Measurements from ENCODE around the gene PLTP.
"Not testable (repeated sequence)": the region's sequence is repeated elsewhere in the genome, so short reads cannot be mapped to it uniquely, and the experiment has no call there.

Gene PLTP

DNA sequence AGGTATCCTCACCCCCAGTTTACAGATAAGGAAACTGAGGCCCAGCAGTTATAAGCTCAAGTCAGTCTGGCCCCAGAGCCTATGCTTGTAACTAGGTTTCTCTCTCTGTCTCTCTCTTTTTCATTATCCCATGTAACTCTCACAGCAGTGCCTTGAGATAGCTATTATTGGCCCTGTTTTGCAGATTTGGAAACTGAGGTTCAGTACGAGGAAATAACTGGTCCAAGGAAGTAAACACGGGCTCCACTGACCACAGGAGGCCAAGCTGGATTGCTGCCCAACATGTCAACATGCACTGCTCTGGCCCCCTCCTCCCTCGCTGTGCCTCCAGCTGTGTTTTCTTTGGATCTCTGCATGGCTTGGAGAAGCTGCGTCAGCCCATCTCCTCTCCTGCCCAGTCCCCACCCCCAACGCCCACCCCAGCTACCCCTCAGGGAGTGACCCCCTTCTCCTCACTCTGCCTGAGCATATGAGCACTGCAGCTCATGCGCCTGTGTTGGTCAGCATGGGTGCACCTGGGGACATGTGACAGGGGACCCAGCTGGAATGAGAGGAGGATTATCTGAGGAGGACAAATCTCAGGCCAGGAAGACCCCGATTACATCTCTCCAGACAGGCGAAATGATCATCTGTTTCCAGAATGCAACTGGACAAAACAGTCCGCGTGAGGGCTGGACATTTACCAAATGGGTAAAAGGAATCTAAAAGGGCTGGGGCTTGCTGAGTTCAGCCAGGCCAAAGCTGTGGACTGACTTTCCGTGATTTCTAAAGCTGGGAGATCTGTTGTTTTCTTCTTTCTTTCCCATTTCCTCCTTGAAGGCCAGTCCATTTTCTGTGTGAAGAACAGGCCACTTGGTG is 7.8 kb upstream of the PLTP start:
- DNase-seq (ENCODE audit: low spot score) = no peak

DNA sequence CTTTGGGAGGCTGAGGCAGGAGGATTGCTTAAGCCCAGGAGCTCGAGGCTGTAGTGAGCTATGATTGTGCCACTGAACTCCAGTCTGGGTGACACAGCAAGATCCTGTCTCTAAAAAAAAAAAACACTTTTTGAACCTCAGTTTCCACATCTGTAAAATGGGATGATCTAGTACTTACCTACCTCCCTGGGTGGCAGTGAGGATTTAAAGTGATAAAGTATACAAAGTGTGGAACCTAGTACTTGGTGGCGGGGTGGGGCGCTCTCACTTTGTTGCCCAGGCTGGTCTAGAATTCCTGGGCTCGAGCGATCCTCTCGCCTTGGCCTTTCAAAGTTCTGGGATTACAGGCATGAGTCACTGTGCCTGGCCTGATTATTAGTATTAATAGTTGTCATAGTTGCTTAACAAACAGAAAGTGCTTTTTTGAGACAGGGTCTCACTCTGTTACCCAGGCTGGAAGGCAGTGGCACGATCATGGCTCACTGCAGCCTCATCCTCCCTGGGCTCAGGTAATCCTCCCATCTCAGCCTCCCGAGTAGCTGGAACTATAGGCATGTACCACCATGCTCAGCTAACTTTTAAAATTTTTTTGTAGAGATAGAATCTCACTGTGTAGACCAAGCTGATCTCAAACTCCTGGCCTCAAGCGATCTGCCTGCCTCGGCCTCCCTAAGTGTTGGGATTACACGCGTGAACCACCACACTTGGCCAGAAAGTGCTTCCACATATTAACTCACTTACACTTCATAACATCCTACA is 7.0 kb upstream of the PLTP start:
- DNase-seq (ENCODE audit: low spot score) = no peak

DNA sequence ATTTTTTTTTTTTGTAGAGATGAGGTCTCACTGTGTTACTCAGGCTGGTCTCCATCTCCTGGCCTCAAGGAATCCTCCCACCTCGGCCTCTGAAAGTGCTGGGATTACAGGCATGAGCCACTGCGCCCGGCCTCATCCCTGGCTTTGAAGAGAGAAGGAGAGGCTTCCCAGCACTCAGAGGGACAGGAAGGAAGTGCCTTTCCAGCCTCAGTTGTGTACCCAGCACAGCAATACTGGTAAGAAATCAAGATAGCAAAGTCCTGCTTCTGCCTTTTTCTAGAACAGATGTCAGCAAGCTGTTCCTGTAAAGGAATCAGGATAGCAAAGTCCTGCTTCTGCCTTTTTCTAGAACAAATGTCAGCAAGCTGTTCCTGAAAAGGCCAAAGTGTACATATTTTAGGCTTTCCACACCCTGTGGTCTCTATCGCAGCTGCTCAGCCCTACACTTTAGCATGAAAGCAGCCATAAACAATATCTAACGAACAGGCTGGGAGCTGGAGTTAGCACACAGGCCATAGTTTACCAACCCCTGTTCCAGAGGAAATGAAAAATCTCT is 6.3 kb upstream of the PLTP start:
- no peak for DNase-seq (ENCODE audit: low spot score)

DNA sequence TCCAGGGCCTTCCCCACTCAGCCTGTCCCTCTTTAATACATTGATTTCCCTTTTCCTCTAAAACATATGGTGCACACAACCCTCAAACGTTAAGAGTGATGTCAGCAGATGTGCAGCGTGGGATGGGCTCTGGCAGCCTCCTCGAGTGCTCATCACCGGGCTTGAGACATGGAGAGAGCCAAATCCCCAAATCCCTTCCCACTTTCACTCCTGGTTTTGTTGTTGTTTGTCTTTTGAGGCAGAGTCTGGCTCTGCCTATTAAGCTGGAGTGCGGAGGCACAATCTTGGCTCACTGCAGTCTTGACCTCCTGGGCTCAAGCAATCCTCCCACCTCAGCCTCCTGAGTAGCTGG is 5.8 kb upstream of the PLTP start:
- no peak for DNase-seq (ENCODE audit: low spot score)

DNA sequence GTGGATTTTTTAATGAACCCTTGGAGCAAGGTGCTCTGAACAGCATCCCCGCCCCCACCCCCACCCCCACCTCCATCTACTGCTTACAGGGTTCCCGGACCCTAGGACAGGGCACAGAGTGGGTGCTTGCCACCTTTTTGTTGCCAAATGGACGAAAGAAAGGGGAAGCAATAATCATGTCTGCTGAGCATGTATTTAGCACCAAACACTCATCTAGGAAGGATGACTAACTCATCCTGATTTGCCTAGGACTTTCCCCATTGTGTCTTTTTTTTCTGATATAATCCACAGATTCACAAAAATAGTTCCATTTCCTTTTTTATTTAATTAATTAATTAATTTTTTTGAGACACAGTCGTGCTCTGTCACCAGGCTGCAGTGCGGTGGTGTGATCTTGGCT is 1.2 kb upstream of the PLTP start:
- no peak for DNase-seq (ENCODE audit: low spot score)

DNA sequence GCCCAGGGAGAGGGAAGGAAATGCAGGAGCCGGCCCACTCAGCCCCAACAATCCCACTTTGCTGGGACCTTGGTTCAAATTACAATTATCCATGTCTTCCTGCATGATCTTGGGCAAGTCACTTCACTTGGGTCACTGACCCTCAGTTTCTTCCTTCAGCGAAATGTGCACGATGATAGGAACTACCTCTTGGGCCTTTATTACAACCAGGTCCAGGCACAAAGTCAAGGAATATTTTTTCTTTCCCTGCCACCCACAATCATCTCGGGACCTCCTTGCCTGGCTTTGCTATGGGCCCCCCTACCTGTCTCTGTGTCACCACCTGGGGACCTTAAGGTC is 358 bp upstream of the PLTP start:
- no peak for DNase-seq (ENCODE audit: low spot score)

DNA sequence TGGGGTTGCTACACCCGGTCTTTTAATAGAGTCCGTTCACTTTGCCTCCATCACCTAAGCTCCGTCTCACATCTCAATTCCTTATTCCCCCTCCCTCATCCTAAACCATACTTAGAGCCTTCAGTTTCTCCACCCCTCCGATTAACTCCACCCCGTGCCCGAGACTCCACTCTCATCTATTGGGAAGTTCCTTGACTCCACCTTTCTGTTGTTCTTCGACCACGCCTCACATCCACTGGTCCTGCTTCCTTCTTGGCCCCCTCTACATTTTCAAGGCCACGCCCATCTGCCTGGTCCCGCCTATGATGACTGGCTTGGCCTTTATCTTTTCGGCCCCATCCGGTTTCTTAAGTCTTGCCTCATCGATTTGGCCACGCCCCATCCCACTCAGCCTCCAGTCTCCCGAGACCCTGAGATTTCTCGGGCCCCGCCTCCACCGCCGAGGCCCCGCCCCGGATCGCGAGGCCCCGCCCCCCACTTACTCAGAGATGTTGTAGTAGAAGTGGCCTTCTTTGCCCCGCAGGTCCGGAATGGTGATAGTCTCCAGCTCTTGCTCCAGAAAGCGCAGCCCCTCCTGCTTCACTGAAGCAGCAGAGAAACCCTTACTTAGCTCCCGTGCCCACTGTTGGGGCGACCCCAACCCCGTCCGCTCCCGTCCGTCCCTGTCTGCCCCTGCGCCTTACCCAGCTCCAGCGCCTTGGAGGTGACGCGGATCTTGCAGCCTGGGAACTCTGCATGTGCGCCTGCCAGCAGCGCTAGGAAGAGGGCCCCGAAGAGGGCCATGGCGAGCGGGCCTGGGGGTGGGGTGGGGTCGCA is 1.1 kb downstream of the PLTP start:
- peak; percentile 86 for DNase-seq (ENCODE audit: low spot score)

DNA sequence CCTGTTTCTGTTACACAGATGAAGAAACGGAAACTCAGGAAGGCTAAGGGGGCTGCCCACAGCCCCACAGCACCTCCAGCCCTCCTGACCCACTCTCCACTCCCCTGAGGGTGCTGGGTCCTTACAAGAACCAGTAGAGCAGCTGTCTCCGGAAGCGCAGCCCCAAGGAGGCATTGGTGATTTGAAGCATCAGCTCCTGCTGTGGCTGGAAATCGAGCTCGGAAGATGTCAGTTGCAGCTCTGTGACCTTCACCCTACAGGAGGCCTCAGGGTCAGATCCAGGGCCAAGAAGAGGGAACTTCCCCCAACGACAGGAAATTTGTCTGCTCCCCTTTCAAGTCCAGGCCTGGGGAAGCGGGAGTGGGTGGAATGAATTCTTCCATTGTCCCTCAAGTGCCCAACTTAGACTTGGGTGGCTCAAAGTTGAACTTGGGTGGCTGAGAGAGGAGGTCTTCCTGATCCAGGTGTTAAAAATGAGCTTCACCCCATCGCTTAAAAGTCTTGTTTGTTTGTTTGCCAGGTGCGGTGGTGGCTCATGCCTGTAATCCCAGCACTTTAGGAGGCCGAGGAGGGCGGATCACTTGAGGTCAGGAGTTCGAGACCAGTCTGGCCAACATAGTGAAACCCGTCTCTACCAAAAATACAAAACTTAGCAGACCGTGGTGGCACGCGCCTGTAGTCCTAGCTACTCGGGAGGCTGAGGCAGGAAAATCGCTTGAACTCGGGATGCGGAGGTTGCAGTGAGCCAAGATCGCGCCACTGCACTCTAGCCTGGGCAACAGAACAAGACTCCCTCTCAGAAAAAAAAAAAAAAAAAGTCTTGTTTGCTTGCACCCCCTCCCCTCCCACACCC is 1.9 kb downstream of the PLTP start:
- DNase-seq (ENCODE audit: low spot score) = no peak

DNA sequence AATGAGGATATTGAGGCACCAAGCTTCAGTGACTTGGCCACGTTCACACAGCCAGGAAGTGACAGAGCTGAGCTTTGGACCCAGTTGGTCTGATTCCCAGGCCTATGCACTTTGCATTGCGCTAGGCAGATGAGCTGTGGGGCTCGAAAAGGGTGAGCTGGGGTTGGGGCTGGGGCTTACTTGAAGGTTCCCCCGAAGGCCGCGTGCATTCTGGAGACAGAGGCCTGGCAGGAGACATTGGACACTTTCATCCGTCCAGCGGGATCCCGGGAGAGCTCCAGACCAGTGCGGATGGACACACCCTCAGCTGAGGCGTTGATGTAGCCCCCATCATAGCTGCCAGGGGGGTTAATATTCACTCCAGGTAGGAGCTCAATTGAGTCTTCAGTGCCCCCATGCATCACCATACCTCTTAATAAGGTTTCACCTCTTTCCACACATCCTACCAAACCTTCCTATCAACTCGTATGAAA is 2.6 kb downstream of the PLTP start:
- no peak for DNase-seq (ENCODE audit: low spot score)

DNA sequence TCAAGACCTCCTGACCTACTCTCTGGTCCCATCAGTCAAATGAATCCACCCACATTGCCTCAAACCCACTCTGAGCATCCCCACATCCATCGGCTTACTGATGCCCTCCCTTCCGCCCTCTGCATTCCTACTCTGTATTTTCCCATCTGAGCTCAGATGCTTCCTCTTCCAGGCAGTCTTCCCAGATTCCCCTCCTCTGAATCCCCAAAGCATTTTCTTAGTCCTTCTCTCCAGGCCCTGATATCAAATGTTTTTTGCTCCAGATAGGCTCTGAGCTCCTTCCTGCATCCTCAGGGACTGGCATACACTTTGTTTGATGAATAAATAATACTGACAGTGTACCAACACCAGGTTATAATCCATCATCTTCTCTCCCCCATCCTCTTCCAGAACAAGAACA is 3.9 kb downstream of the PLTP start:
- no peak for DNase-seq (ENCODE audit: low spot score)

DNA sequence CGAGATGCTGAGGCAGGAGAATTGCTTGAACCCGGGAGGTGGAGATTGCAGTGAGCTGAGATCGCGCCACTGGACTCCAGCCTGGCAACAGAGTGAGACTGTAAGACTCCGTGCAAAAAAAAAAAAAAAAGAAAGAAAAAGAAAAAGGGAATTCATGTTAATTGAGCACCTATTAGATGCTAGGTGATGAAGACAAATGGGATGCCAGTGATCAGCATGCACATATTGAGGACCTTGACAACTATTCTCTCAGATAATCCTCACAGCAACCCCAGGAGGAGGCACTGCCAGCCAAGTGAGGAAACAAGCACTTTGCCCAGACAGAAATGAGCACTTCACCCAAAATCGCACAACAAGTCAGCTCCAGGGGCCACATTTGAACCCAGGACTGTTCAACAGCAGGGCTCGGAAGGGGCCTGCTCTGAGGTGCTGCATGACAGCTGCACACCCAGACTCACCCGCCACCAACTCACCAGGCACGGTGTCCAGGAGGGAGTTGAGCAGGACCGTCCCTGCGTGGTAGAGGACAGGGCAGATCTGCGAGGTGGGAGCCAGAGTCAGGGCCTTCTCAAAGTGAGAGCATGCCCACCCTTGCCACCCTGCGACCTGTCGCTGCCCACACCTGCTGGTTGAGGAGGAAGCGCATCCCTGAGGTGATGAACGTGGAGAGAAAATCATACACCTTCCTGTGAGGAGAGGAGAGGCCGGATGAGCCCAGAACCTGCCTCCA is 4.6 kb downstream of the PLTP start:
- DNase-seq (ENCODE audit: low spot score) = no peak

DNA sequence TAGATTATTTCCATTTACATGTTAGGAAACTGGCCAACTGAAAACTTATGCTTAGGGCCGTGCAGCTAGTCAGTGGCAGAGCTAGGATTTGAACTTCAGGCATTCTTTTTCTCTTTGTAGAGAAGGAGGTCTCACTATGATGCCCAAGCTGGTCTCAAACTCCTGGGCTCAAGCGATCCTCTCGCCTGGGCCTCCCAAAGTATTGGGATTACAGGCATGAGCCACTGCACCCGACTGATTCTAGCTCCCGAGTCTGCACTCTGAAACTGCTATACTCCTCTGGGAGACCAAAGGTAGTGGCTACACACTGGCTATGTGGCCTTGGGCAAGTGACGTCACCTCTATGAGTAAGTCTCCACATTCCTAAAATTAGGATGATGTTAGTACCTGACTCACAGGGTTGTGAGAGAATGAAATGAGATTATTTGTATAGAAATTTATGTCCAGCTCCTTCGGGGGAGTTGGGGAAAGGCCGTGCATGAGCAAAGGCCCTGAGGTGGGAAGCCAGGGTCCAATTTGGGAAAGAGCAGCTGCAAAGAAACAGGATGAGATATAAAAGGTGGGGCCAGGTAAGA is 6.4 kb downstream of the PLTP start:
- no peak for DNase-seq (ENCODE audit: low spot score)

DNA sequence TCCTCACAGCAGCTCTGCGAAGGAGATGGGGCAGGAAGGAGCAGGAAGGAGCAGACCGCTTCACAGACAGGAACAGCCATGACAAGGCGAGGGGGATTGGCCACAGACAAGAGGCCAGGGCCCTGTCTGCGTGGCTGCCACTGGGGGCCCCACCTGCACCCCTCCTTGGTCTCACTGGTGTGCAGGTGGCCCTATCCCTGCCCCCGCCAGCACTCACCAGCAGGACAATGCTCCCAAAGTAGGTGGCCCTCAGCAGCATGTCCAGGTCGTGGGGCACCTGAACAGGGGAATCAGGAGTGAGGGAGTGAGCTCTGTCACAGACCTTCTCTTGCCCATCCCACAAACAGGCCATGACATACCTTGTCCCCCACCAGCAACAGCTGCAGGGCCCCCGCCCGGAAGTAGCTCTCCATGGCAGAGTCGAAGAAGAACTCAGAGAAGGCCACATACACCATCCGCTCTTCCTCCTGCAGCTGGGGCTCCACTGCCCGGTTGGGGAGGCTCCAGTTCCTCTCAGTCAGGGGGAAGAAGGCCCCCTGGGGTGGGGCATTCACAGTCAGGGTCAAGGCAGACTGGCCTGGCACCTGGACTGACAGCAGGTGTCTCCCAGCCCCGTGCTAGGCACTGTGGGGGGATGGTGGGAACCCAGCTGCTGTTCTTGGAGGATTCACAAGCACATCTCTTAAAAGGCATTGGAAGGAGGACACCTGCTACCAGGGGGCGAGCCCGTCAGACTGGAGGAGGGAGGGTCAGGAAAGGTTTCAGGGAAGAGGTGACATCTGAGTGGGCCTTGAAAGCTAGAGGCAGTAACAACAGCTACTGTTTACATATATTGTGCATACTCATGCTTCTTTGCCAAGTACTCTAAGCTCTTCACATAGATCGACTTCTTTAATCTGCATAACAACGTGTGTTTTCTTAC is 7.1 kb downstream of the PLTP start:
- no peak for DNase-seq (ENCODE audit: low spot score)

DNA sequence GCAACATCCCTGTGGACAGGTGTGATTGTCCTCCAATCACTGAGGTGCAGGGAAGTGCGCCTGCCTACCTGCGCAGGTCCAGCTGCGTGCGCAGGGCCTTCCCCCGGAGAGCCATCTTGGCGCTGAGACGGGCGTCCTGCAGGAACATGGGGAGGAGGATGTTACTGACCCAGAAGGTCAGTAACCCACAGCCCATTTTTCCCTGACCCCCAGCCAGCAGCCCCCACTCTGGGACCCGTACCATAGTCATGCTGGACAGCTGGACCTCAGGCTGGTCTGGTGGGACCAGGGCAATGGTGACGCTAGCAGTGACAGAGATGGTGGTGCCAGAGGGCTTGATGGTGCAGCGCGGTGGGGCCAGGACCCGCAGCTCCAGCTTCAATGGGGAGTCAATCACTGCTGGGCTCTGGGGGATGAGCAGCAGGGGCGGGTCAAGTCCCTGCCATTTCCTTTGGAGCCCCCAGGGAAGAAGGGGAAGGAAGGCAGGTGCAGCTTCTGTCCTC is 9.7 kb downstream of the PLTP start:
- no peak for DNase-seq (ENCODE audit: low spot score)

DNA sequence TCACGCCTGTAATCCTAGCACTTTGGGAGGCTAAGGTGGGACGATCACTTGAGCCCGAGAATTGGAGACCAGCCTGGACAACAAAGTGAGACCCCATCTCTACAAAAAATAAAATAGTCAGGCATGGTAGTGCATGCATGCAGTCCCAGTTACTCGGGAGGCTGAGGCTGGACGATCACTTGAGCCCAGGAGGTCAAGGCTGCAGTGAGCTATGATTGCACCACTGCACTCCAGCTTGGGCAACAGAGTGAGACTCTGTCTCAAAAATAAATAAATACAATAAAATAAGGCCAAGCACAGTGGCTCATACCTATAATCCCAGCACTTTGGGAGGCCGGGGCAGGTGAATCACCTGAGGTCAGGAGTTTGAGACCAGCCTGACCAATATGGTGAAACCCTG is 10.6 kb downstream of the PLTP start:
- not testable (repeated sequence) for DNase-seq (ENCODE audit: low spot score)

DNA sequence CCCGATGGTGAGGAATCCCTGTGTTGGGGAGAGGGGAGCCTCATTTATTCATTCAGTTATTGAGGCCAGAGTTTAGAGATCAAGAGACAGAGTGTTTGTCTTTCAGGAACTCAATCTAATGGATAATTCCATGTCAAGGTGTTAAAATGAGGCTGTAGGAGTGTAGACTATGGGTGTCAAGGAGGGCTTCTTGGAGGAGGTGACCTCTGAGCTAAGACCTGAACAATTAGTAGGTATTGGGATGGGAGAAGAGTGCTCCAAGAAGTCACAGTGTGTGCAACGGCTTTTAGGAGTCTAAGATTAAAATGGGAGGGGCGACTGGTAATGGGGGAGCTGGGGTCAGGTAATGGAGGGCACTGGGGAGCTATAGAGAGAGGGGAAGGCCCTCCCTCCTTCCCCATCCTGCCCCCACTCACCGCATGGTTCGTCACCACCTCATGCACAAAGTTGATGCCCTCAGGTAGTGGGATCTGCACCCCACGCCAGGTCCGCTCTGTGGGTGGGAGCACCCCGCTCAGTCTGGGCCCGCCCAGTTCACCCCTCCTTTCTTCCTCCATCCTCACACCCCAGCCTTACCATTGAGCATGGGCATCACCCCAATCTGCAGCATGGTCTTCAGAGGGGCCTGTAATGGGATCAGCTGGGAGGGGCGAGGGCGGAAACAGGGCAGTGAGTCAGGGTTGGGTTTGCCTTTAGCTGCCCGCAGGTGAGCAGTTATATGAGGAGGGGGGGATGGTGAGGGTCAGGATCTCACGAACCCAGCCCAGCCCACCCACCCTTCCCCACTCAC is 12.7 kb downstream of the PLTP start:
- no peak for DNase-seq (ENCODE audit: low spot score)

DNA sequence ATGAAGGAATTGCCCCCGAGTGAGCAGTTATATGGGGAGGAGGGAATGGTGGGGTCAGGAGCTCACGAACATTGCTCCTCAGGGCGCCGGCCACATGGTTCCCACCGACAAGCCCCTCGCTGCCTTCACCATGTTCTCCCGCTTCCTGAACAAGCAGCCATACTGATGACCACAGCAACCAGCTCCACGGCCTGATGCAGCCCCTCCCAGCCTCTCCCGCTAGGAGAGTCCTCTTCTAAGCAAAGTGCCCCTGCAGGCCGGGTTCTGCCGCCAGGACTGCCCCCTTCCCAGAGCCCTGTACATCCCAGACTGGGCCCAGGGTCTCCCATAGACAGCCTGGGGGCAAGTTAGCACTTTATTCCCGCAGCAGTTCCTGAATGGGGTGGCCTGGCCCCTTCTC is 13.7 kb downstream of the PLTP start:
- DNase-seq (ENCODE audit: low spot score) = no peak

DNA sequence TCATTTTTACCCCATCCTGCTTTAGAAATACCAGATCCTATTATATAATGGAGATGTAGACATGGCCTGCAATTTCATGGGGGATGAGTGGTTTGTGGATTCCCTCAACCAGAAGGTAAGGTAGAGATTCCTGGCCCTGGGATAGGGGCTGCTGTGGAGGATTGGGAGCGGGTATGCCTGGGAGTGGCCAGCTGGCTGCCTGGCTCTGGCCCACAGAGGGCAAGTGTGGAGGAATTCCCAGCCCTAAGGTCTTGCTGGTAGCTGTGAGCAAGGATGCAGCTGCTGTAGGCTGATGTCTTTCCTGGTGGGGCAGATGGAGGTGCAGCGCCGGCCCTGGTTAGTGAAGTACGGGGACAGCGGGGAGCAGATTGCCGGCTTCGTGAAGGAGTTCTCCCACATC is 14.3 kb downstream of the PLTP start:
- no peak for DNase-seq (ENCODE audit: low spot score)

All from globus pallidus (tissue), 1 donor.